Parathyroid adenoma (tissue), 2 donors: Measurements from ENCODE around the gene DOCK7.

Experiments
- H2AFZ ChIP-seq: fragments of 300-600 bp; sonication (generic); one replicate; pipeline ENCODE4 v1.7.0; 2017; ENCODE audit warnings: antibody characterized with exemption, mild to moderate bottlenecking
- H3K27ac ChIP-seq: fragments of 300-600 bp; sonication (generic); one replicate; pipeline ENCODE4 v1.7.0; 2017
- H3K27me3 ChIP-seq: fragments of 300-600 bp; sonication (generic); one replicate; pipeline ENCODE4 v1.7.0; 2017; ENCODE audit warnings: low read length; ENCODE audit not compliant: control insufficient read depth, insufficient read depth
- H3K36me3 ChIP-seq: fragments of 300-600 bp; sonication (generic); one replicate; pipeline ENCODE4 v1.7.0; 2017; ENCODE audit warnings: low read length; ENCODE audit not compliant: control insufficient read depth, insufficient read depth
- H3K4me1 ChIP-seq: fragments of 300-600 bp; sonication (generic); one replicate; pipeline ENCODE4 v1.7.0; 2017; ENCODE audit warnings: control low read depth
- H3K4me2 ChIP-seq: fragments of 300-600 bp; sonication (generic); one replicate; pipeline ENCODE4 v1.7.0; 2017; ENCODE audit warnings: low read length
- H3K4me3 ChIP-seq: fragments of 300-600 bp; sonication (generic); one replicate; pipeline ENCODE4 v1.7.0; 2017; ENCODE audit warnings: low read depth, low read length
- H3K79me2 ChIP-seq: fragments of 300-600 bp; sonication (generic); one replicate; pipeline ENCODE4 v1.7.0; 2017; ENCODE audit warnings: control low read depth
- H3K9ac ChIP-seq: fragments of 300-600 bp; sonication (generic); one replicate; pipeline ENCODE4 v1.7.0; 2017; ENCODE audit warnings: mild to moderate bottlenecking
- H3K9me3 ChIP-seq: fragments of 300-600 bp; sonication (generic); one replicate; pipeline ENCODE4 v1.7.0; 2017; ENCODE audit warnings: low read length; ENCODE audit not compliant: control insufficient read depth
- CTCF ChIP-seq: fragments of 300-600 bp; sonication (generic); IDR thresholded peaks from one replicate; pipeline ENCODE4 v1.7.0; 2017; ENCODE audit warnings: antibody characterized with exemption, mild to moderate bottlenecking
- donor health status: primary hyperparathyroidism.

The DOCK7 gene

DNA sequence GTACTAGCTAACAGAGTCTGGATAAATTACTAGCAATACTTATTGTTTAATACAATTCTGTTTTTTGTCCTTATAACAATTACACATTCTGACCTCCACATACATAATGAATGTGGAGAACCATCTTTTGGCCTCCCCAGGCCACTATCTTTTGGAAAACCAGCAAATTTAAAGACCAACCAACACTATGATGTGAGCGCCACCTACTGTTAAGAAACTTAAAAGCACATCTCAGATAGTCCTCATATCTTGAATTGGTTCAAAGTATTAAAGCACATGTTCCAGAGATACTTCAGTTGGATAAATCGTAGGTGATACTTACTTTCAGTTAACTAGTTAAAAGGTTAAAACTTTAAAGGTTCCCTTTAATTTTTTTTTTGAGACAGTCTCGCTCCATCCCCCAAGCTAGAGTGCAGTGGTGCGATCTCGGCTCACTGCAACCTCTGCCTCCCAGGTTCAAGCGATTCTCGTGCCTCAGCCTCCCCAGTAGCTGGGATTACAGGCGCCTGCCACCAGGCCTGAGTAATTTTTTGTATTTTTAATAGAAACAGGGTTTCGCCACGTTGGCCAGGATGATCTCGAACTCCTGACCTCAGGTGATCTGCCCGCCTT is 280.7 kb downstream of the DOCK7 start:
- H3K36me3 ChIP-seq, result no peaks in the 10 kb centered on the region
- no peak overlapping the region for H3K9ac ChIP-seq
- H3K79me2 ChIP-seq, result no peaks in the 10 kb centered on the region
- TF ChIP-seq CTCF, result peak; percentile 60
- no peak overlapping the region for H3K27ac ChIP-seq
- no peaks in the 10 kb centered on the region for H3K27me3 ChIP-seq
- no peaks in the 10 kb centered on the region for H3K4me1 ChIP-seq
- H3K9me3 ChIP-seq, result no peaks in the 10 kb centered on the region
- H3K4me3 ChIP-seq, result no peak overlapping the region
- no peak overlapping the region for H3K4me2 ChIP-seq
- no peak overlapping the region for H2AFZ ChIP-seq

DNA sequence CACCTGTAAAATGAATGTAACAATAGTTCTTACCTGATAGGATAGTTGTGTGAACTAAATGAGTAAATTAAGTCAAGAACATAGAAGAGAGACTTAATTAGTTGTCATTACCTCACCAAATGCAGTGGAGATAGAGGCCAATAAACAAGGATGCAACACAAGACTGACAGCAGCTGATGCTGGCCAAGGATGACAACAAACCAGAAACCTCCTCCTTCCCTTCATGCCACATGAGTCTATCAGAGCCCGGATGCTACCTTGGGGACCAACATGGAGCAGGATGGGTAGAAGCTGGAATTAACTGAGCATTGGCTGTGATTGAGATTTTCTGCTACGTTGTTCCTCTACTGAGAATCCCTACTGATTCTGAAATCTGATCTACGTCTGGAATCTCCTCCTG is 281.6 kb downstream of the DOCK7 start:
- Histone ChIP-seq H3K79me2 (no peaks in the 10 kb centered on the region), H3K36me3 (no peaks in the 10 kb centered on the region), H3K4me2 (no peak overlapping the region), H3K9me3 (no peaks in the 10 kb centered on the region), H3K9ac (no peak overlapping the region), H3K27me3 (no peaks in the 10 kb centered on the region), H3K4me3 (no peak overlapping the region), H3K27ac (no peak overlapping the region), H2AFZ (no peak overlapping the region), H3K4me1 (no peaks in the 10 kb centered on the region)
- TF ChIP-seq CTCF, result no peak

- Histone ChIP-seq H3K4me3 (no peak overlapping the region), H3K36me3 (no peaks in the 10 kb centered on the region), H3K4me1 (no peaks in the 10 kb centered on the region), H3K4me2 (no peak overlapping the region), H3K27ac (no peak overlapping the region), H3K79me2 (no peaks in the 10 kb centered on the region), H3K27me3 (no peaks in the 10 kb centered on the region), H3K9ac (no peak overlapping the region), H3K9me3 (no peaks in the 10 kb centered on the region), H2AFZ (no peak overlapping the region)
- no peak for TF ChIP-seq CTCF
Observed at GRCh38 chr1:62405247-62405646, 282.9 kb downstream of the DOCK7 start.
